OCI-LY3 (cell line): ENCODE measurements around the gene RIN3.

Experiments
- H2AFZ ChIP-seq: fragments of 200-600, 300-600 bp; shearing (Covaris generic); 2 replicates; pipeline ENCODE4 v1.6.0; 2014; ENCODE audit warnings: antibody characterized with exemption, low read depth, low read length
- H3K27ac ChIP-seq: fragments of 200-600, 300-600 bp; sonication (generic); 2 replicates; pipeline ENCODE4 v1.5.1; 2014; ENCODE audit warnings: mild to moderate bottlenecking, low read length, moderate library complexity, mixed read lengths
- H3K27me3 ChIP-seq: fragments of 200-600, 300-600 bp; sonication (generic); 2 replicates; pipeline ENCODE4 v1.6.1; 2014; ENCODE audit warnings: low read depth, low read length, mixed read lengths
- H3K36me3 ChIP-seq: fragments of 200-600, 300-600 bp; sonication (generic); replicated peaks from 2 replicates; pipeline ENCODE3; 2014; ENCODE audit warnings: low read depth, low read length, mixed read lengths
- H3K4me1 ChIP-seq: fragments of 300-600, 200-600 bp; sonication (generic); 2 replicates; pipeline ENCODE4 v1.6.1; 2014; ENCODE audit warnings: low read length, mixed read lengths
- H3K4me2 ChIP-seq: fragments of 200-600, 300-600 bp; sonication (generic); 2 replicates; pipeline ENCODE4 v1.6.1; 2014; ENCODE audit warnings: low read length, mixed read lengths
- H3K4me3 ChIP-seq: fragments of 300-600, 200-600 bp; sonication (generic); 2 replicates; pipeline ENCODE4 v1.5.1; 2014; ENCODE audit warnings: antibody characterized with exemption, mild to moderate bottlenecking, low read length, moderate library complexity
- H3K79me2 ChIP-seq: fragments of 300-600, 200-600 bp; shearing (Covaris generic); 2 replicates; pipeline ENCODE4 v1.6.1; 2014; ENCODE audit warnings: mild to moderate bottlenecking, low read length, mixed read lengths
- H3K9ac ChIP-seq: fragments of 300-600, 200-600 bp; shearing (Covaris generic); 2 replicates; pipeline ENCODE4 v1.6.0; 2014; ENCODE audit warnings: mild to moderate bottlenecking, low read length, moderate library complexity
- H3K9me3 ChIP-seq: fragments of 200-600, 300-600 bp; shearing (Covaris generic); 2 replicates; pipeline ENCODE4 v1.6.1; 2014; ENCODE audit warnings: low read length, mixed read lengths; ENCODE audit not compliant: insufficient read depth
- H4K20me1 ChIP-seq: fragments of 200-600, 300-600 bp; sonication (generic); 2 replicates; pipeline ENCODE4 v1.6.1; 2016; ENCODE audit warnings: low read length, mixed read lengths; ENCODE audit not compliant: insufficient read depth
- EZH2phosphoT487 ChIP-seq: fragments of 200-600 bp; shearing (Covaris generic); IDR thresholded peaks from 2 replicates; pipeline ENCODE4 v1.6.1; 2018; ENCODE audit warnings: antibody characterized with exemption, mixed run types, low read depth
- TF ChIP-seq, protein P1 (sequence below): fragments of 200-600, 300-600 bp; sonication (generic); IDR thresholded peaks from 2 replicates; pipeline ENCODE4 v1.5.1; 2014; ENCODE audit warnings: antibody characterized with exemption, low read length, low read depth

RIN3 gene

DNA sequence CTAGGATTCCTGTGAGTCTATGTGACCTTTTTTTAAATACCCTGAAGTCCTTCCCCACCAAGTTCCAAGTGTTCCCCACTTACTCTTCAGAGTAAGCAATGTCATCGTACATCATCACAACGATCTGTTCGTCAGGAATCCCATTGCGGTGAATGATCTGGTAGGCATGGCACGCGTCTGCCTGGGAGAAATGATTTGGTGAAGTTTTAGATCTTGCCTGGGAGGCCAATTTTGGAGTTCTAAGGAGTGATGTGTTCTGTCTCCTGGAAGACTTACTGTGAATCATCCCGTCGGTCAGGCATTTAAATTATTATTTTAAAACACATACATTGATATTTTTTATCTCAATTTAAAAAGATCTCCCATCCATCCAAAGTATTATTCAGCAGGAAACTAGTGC lies 205.1 kb downstream of the RIN3 start:
- Histone ChIP-seq H3K36me3 (no peaks in the 10 kb centered on the region), H4K20me1 (no peaks in the 10 kb centered on the region; the same call in 1 of the 2 replicates), H3K4me1 (no peaks in the 10 kb centered on the region), H2AFZ (no peak overlapping the region), H3K9ac (no peak overlapping the region), H3K27me3 (no peaks in the 10 kb centered on the region), H3K27ac (no peak overlapping the region), H3K4me2 (no peak overlapping the region), H3K4me3 (no peak overlapping the region), H3K9me3 (no peaks in the 10 kb centered on the region), H3K79me2 (no peaks in the 10 kb centered on the region)
- TF ChIP-seq EZH2phosphoT487: no peak
- TF ChIP-seq, protein P1, sequence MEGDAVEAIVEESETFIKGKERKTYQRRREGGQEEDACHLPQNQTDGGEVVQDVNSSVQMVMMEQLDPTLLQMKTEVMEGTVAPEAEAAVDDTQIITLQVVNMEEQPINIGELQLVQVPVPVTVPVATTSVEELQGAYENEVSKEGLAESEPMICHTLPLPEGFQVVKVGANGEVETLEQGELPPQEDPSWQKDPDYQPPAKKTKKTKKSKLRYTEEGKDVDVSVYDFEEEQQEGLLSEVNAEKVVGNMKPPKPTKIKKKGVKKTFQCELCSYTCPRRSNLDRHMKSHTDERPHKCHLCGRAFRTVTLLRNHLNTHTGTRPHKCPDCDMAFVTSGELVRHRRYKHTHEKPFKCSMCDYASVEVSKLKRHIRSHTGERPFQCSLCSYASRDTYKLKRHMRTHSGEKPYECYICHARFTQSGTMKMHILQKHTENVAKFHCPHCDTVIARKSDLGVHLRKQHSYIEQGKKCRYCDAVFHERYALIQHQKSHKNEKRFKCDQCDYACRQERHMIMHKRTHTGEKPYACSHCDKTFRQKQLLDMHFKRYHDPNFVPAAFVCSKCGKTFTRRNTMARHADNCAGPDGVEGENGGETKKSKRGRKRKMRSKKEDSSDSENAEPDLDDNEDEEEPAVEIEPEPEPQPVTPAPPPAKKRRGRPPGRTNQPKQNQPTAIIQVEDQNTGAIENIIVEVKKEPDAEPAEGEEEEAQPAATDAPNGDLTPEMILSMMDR: no peak

DNA sequence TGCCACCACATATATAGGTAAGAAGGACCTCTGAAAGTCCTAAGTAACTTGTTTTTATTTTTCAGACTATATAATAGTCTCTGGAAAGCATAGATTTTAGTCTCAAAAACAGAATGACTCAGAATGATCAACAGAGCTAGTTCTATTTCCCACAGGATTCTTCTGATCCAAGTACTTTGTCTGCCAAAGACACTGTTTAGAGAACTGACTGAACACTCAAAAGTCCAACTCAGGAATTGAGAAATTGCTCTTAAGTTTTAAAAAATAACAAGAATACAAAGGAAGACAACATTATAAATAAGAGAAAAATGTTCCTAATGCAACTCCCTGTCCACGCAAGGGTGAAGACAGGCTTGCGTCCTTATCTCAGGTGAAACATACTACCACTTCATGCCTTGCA lies 205.8 kb downstream of the RIN3 start:
- TF ChIP-seq EZH2phosphoT487: no peak
- TF ChIP-seq, protein P1: no peak
- H4K20me1 ChIP-seq: no peaks in the 10 kb centered on the region; the same call in 1 of the 2 replicates
- no peak overlapping the region for H2AFZ ChIP-seq
- H3K36me3 ChIP-seq: no peaks in the 10 kb centered on the region
- H3K4me2 ChIP-seq: no peak overlapping the region
- no peak overlapping the region for H3K9ac ChIP-seq
- no peak overlapping the region for H3K27ac ChIP-seq
- H3K27me3 ChIP-seq: no peaks in the 10 kb centered on the region
- H3K9me3 ChIP-seq: no peaks in the 10 kb centered on the region
- H3K4me1 ChIP-seq: no peaks in the 10 kb centered on the region
- H3K79me2 ChIP-seq: no peaks in the 10 kb centered on the region
- H3K4me3 ChIP-seq: no peak overlapping the region

DNA sequence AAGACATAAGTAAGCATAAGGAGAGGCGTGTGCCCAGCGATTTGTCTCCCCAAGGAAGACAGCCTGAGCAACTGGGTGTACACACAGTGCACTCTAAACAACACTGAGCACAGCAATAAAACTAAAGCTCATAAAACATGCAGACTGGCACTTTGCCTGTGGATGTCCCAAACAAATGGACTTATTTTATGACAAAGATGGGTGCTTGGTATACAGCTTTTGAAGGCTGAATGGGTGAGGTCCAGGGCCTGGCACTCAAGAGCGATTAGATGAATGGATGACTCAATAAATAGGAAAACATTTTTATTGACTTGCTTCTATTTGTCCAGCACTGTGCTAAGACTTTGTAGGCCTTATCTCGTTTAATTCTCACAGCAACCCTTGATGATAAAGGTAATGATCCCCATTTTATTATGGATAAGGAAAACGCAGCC lies 206.3 kb downstream of the RIN3 start:
- no peak overlapping the region for H3K4me3 ChIP-seq
- H3K79me2 ChIP-seq: no peaks in the 10 kb centered on the region
- H3K4me2 ChIP-seq: no peak overlapping the region
- no peak overlapping the region for H2AFZ ChIP-seq
- no peaks in the 10 kb centered on the region for H3K9me3 ChIP-seq
- no peaks in the 10 kb centered on the region; the same call in 1 of the 2 replicates for H4K20me1 ChIP-seq
- no peak overlapping the region for H3K27ac ChIP-seq
- no peaks in the 10 kb centered on the region for H3K4me1 ChIP-seq
- no peak for TF ChIP-seq EZH2phosphoT487
- TF ChIP-seq, protein P1: no peak
- no peak overlapping the region for H3K9ac ChIP-seq
- H3K27me3 ChIP-seq: no peaks in the 10 kb centered on the region
- H3K36me3 ChIP-seq: no peaks in the 10 kb centered on the region

DNA sequence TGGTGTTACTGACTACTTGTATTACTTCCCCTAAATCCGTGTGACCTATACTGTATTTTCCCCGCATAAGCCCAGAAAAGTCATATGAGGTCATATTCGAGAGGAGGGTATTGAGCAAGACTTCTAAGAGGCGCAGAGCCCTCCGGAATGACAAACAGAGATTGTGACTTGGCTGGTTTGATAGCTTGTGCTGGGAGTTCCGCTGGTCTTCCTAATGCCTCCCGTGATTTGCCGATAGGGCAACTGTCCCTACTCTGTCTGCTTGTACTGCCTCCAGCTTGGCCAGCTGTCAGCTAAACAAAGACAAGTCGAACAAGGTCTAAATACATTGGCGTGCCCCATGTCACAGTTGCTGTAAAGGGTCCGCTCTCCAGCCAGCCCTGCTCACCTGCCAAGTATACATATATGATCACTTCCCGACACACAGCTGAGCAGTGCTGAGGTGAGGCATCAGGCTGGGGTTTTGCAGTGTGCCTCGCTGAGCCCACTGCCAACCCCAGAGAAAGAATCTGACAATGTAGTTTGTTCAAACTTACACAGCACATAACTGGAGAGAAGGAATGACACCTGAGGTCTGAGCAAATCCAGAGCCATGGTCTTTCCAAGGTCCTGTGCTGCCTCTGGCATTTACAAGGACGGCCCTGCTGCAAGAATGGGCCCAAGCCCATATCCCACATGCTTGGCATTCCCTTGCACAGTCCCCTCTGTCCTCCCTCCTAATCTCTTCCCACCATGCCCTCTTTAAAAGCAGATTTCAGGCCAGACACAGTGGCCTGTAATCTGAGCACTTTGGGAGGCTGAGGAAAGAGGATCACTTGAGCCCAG lies 211.1 kb downstream of the RIN3 start:
- H3K9ac ChIP-seq: no peak overlapping the region
- H3K79me2 ChIP-seq: no peaks in the 10 kb centered on the region
- H2AFZ ChIP-seq: no peak overlapping the region
- H3K36me3 ChIP-seq: peaks cover 10% of the 10 kb centered on the region
- peaks cover 19% of the 10 kb centered on the region for H3K4me1 ChIP-seq
- no peak for TF ChIP-seq EZH2phosphoT487
- TF ChIP-seq, protein P1: no peak
- H3K27ac ChIP-seq: no peak overlapping the region
- H3K27me3 ChIP-seq: peaks cover 9% of the 10 kb centered on the region
- no peak overlapping the region for H3K4me2 ChIP-seq
- no peaks in the 10 kb centered on the region; the same call in 1 of the 2 replicates for H4K20me1 ChIP-seq
- H3K9me3 ChIP-seq: no peaks in the 10 kb centered on the region
- H3K4me3 ChIP-seq: no peak overlapping the region
